HepG2 (cell line): ENCODE results near the gene EFNA2. TPM values are rescaled to one million over a fixed set of nuclear protein-coding genes. Genes with fewer than 3 reads are reported as not detected.

Source experiments
- ERF ChIP-seq: IDR thresholded peaks from 2 replicates; pipeline ENCODE4 v1.6.1; 2018; ENCODE audit warnings: missing biosample characterization, missing genetic modification reagents
- ESRRA ChIP-seq: sonication (generic); formaldehyde crosslinking; IDR thresholded peaks from 2 replicates; pipeline ENCODE4 v1.5.1; 2020; ENCODE audit warnings: mild to moderate bottlenecking, low read depth, missing genetic modification reagents
- ETV5 ChIP-seq: IDR thresholded peaks from 2 replicates; pipeline ENCODE4 v1.6.1; 2018; ENCODE audit warnings: missing biosample characterization, missing genetic modification reagents, inconsistent platforms, borderline replicate concordance
- NONO ChIP-seq, 2 experiments: fragments of 450-650 bp in 1 of 2; sonication (generic) in 1 of 2; formaldehyde crosslinking in 1 of 2; IDR thresholded peaks in 1 of 2; conservative IDR thresholded peaks in 1 of 2; 2 replicates each; pipeline versions ENCODE4 v1.6.1 to v1.8.0; 2017 to 2022; ENCODE audit warnings: mild to moderate bottlenecking in 1 of 2, missing genetic modification reagents in 1 of 2, moderate library complexity in 1 of 2
- RXRB ChIP-seq: IDR thresholded peaks from 2 replicates; pipeline ENCODE4 v1.6.1; 2016; ENCODE audit warnings: borderline replicate concordance, missing genetic modification reagents, missing compliant biosample characterization
- SNAPC2 ChIP-seq: sonication (generic); formaldehyde crosslinking; IDR thresholded peaks from 2 replicates; pipeline ENCODE4 v1.8.1; 2022; ENCODE audit warnings: mild to moderate bottlenecking, missing genetic modification reagents
- SP5 ChIP-seq: IDR thresholded peaks from 2 replicates; pipeline ENCODE4 v1.6.1; 2016; ENCODE audit warnings: low read depth, borderline replicate concordance
- STAG1 ChIP-seq: sonication (generic); formaldehyde crosslinking; IDR thresholded peaks from 2 replicates; pipeline ENCODE4 v1.4.0; 2020; ENCODE audit warnings: missing genetic modification reagents
- TAF1 ChIP-seq: sonication (generic); formaldehyde crosslinking; IDR thresholded peaks from 2 replicates; pipeline ENCODE4 v1.4.0; 2020; ENCODE audit warnings: missing genetic modification reagents
- TMF1 ChIP-seq: sonication (generic); formaldehyde crosslinking; IDR thresholded peaks from 2 replicates; pipeline ENCODE4 v1.8.1; 2022; ENCODE audit warnings: low read depth, missing genetic modification reagents
- ZFP37 ChIP-seq: sonication (generic); formaldehyde crosslinking; IDR thresholded peaks from 2 replicates; pipeline ENCODE4 v1.4.0; 2020; ENCODE audit warnings: missing genetic modification reagents, borderline replicate concordance
- ZMAT3 ChIP-seq: sonication (generic); formaldehyde crosslinking; conservative IDR thresholded peaks from 2 replicates; pipeline ENCODE4 v1.7.0; 2021; ENCODE audit warnings: missing genetic modification reagents
- ZNF430 ChIP-seq: sonication (generic); formaldehyde crosslinking; IDR thresholded peaks from 2 replicates; pipeline ENCODE4 v1.9.0; 2021; ENCODE audit warnings: mild to moderate bottlenecking, missing genetic modification reagents
- ZNF576 ChIP-seq: sonication (generic); formaldehyde crosslinking; IDR thresholded peaks from 2 replicates; pipeline ENCODE4 v1.4.0; 2020; ENCODE audit warnings: mild to moderate bottlenecking, missing genetic modification reagents
- ZNF589 ChIP-seq: sonication (generic); formaldehyde crosslinking; conservative IDR thresholded peaks from 2 replicates; pipeline ENCODE4 v1.8.0; 2022; ENCODE audit warnings: mild to moderate bottlenecking, moderate library complexity, missing genetic modification reagents
- ZNF768 ChIP-seq: sonication (generic); formaldehyde crosslinking; IDR thresholded peaks from 2 replicates; pipeline ENCODE4 v1.4.0; 2020; ENCODE audit warnings: missing genetic modification reagents
- ZSCAN25 ChIP-seq: sonication (generic); formaldehyde crosslinking; IDR thresholded peaks from 2 replicates; pipeline ENCODE4 v1.8.0; 2022; ENCODE audit warnings: mild to moderate bottlenecking, missing genetic modification reagents
- polyA plus RNA-seq, 8 experiments: library from polyadenylated mRNA; depleted of rRNA in 3 of 8; stranded (reverse) in 7 of 8; unstranded in 1 of 8; fragments of >200 nt; fragmentation: Illumina TruSeq in 4 of 8; extraction: Trizol in 4 of 8; gene quantifications; 2 replicates each; pipeline versions ENCODE4 v1.2.1 to v1.2.3, GENCODE V29; 2011 to 2016; ENCODE audit warnings: low read depth in 4 of 8, missing spikeins in 1 of 8, mixed read lengths in 1 of 8; ENCODE audit not compliant: insufficient read depth in 1 of 8
- total RNA-seq, 5 experiments: library from RNA; depleted of rRNA; stranded (reverse); fragments of >200 nt; fragmentation: Illumina TruSeq; extraction: Trizol; gene quantifications; 2 replicates each; pipeline ENCODE4 v1.2.3, GENCODE V29; 2016; ENCODE audit warnings: low read depth in 1 of 5
- TF ChIP-seq, protein P1 (sequence below): sonication (generic); formaldehyde crosslinking; IDR thresholded peaks from 2 replicates; pipeline ENCODE4 v1.8.1; 2023; ENCODE audit warnings: mild to moderate bottlenecking, moderate library complexity, missing genetic modification reagents
- TF ChIP-seq, protein P2 (sequence below), 2 experiments: sonication (generic) in 1 of 2; formaldehyde crosslinking in 1 of 2; IDR thresholded peaks; 2 replicates each; pipeline versions ENCODE4 v1.4.0 to v1.6.1; 2018 to 2020; ENCODE audit warnings: missing genetic modification reagents in 2 of 2, borderline replicate concordance in 1 of 2, low read depth in 1 of 2, mild to moderate bottlenecking in 1 of 2, missing biosample characterization in 1 of 2
- TF ChIP-seq, protein P3 (sequence below): IDR thresholded peaks from 2 replicates; pipeline ENCODE4 v1.6.1; 2016; ENCODE audit warnings: low read depth, missing genetic modification reagents, missing compliant biosample characterization

The EFNA2 gene
- total and polyA plus RNA-seq, 2 of the 13 experiments (the other 11 are each of a cell fraction or from before 2014, with no cell fraction given), result 6.0 to 9.9 TPM

DNA sequence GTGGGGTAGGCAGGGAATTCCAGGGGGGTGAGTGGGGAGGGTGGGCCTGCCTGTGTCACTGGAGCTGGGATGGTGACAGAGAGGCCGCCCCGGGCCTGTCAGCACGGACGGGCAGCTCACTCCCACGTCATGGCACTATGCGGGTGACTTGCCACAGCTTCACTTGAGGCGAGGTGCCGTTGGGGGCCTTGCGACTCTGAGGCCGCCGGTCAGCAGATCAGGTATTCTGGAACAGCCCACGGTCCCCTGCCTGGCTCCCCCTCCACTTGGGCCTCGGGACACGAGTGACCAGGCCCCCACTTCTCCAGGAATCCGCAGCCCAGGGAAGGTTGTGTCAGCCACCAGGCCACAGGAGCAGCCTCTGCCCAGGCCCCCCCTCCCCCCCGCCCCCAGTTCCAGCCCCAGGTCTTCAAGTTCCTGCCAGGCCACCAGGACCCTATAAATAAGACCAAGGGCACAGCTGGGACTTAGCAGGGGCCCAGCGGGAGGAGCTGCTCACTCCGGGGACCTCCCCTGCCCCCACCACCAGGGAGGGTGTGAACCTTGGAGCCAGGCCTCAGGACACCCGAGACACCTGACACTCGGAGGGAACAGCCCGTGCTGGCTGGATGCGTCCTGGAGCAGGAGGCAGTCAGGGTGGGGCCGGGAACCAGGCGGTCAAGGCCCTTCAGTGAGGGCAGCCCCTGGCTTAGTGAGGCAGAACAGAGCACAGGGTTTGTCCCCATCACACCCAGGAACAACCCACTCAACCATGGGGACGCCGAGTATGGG is 40.0 kb upstream of the EFNA2 start (continued):
- TF ChIP-seq ZNF768 (CRISPR knock-in tag) (peak; percentile 9; the same call in 1 of the 2 replicates), ZNF430 (peak; percentile 3; the same call in 1 of the 2 replicates), TAF1 (CRISPR knock-in tag) (peak; percentile 43; the same call in 1 of the 2 replicates), RXRB (peak; percentile 87), ZMAT3 (CRISPR knock-in tag) (peak; percentile 62; the same call in 1 of the 2 replicates), ESRRA (CRISPR knock-in tag) (peak; percentile 56; the same call in 1 of the 2 replicates), SP5 (peak; percentile 56; the same call in 1 of the 2 replicates), ZNF589 (peak; percentile 88), SNAPC2 (CRISPR knock-in tag) (no peak; the same call in 1 of the 2 replicates), ZNF576 (CRISPR knock-in tag) (no peak), ERF (CRISPR knock-in tag) (0 out of 2 replicates have a peak, but pooled peaks have one; percentile 15), STAG1 (CRISPR knock-in tag) (no peak), NONO (IDR thresholded peaks at IDR 0.05) (no peak), NONO (CRISPR knock-in tag; conservative IDR thresholded peaks at IDR 0.05) (peak; percentile 85), ZFP37 (CRISPR knock-in tag) (no peak), ETV5 (peak; percentile 33; the same call in 1 of the 2 replicates), ZSCAN25 (peak; percentile 52; the same call in 1 of the 2 replicates), TMF1 (no peak)
- TF ChIP-seq, protein P1, sequence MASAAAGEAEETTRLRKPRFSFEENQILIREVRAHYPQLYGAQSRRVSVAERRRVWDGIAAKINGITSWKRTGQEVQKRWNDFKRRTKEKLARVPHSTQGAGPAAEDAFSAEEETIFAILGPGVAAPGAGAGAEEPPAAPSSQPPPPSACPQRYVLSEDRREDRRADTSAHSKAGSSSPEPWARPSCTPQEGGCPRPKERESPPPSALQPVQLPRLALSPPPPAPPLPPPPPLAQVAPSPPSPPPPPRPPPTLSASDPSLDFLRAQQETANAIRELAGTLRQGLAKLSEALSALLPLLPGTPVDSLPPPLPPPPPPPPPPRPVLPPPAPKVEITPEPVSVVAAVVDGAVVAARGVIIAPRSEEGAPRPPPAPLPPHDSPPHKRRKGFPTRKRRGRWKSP (CRISPR knock-in tag), result no peak
- TF ChIP-seq, protein P2, sequence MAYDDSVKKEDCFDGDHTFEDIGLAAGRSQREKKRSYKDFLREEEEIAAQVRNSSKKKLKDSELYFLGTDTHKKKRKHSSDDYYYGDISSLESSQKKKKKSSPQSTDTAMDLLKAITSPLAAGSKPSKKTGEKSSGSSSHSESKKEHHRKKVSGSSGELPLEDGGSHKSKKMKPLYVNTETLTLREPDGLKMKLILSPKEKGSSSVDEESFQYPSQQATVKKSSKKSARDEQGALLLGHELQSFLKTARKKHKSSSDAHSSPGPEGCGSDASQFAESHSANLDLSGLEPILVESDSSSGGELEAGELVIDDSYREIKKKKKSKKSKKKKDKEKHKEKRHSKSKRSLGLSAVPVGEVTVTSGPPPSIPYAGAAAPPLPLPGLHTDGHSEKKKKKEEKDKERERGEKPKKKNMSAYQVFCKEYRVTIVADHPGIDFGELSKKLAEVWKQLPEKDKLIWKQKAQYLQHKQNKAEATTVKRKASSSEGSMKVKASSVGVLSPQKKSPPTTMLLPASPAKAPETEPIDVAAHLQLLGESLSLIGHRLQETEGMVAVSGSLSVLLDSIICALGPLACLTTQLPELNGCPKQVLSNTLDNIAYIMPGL (CRISPR knock-in tag; IDR thresholded peaks at IDR 0.05; ENCODE audit: borderline replicate concordance in 1 of 2, low read depth in 1 of 2), result no peak; a peak in 1 of 4 replicates
- TF ChIP-seq, protein P3, sequence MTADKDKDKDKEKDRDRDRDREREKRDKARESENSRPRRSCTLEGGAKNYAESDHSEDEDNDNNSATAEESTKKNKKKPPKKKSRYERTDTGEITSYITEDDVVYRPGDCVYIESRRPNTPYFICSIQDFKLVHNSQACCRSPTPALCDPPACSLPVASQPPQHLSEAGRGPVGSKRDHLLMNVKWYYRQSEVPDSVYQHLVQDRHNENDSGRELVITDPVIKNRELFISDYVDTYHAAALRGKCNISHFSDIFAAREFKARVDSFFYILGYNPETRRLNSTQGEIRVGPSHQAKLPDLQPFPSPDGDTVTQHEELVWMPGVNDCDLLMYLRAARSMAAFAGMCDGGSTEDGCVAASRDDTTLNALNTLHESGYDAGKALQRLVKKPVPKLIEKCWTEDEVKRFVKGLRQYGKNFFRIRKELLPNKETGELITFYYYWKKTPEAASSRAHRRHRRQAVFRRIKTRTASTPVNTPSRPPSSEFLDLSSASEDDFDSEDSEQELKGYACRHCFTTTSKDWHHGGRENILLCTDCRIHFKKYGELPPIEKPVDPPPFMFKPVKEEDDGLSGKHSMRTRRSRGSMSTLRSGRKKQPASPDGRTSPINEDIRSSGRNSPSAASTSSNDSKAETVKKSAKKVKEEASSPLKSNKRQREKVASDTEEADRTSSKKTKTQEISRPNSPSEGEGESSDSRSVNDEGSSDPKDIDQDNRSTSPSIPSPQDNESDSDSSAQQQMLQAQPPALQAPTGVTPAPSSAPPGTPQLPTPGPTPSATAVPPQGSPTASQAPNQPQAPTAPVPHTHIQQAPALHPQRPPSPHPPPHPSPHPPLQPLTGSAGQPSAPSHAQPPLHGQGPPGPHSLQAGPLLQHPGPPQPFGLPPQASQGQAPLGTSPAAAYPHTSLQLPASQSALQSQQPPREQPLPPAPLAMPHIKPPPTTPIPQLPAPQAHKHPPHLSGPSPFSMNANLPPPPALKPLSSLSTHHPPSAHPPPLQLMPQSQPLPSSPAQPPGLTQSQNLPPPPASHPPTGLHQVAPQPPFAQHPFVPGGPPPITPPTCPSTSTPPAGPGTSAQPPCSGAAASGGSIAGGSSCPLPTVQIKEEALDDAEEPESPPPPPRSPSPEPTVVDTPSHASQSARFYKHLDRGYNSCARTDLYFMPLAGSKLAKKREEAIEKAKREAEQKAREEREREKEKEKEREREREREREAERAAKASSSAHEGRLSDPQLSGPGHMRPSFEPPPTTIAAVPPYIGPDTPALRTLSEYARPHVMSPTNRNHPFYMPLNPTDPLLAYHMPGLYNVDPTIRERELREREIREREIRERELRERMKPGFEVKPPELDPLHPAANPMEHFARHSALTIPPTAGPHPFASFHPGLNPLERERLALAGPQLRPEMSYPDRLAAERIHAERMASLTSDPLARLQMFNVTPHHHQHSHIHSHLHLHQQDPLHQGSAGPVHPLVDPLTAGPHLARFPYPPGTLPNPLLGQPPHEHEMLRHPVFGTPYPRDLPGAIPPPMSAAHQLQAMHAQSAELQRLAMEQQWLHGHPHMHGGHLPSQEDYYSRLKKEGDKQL (CRISPR knock-in tag), result no peak
